HG02970 (cell line): ENCODE data around the gene IGLON5.

ENCODE experiments used
- ATAC-seq: cut with Tn5 transposase; IDR thresholded peaks from one replicate; pipeline ENCODE4 v1.9.1; 2021; ENCODE audit warnings: mild to moderate bottlenecking, moderate library complexity, moderate number of reproducible peaks; ENCODE audit not compliant: unreplicated experiment, low FRiP score

Gene IGLON5

DNA sequence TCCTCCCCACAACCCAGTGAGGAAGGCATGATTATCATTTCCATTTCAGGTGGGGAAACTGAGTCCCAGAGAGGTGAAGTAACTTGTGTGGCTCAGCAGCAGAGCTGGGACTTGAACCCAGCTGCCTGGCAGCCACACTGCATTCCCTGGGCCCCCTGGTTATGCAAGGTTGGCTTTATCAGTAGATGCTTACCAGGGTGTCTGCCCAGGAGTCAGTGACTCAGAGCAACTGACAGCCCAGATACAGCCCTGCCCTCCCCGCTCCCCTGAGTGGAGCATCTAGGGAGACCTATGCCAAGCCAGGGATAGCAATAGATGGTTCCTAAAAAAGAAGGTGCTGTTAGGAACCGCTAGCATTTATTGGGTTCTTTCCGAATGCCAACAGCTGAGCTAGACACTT is 5.9 kb downstream of the IGLON5 start:
- no peak for ATAC-seq

DNA sequence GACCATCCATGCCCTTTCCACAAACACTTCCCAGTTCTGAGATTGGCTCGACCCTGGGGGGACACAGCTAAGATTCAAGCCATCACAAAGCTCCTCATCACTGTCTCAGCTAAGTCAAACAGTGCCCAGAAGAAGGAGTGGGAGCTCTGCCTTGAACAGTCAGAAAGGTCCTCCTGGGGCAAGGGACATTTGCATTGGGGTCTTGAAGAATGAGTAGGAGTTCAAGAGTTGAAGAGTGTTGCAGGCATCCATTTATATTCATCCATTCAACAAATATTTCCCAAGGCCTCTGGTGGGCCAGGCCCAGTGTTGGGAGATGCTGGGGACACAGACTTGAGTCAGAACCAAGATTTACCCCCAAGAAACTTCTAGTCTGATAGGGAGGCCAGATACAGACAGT is 6.5 kb downstream of the IGLON5 start:
- no peak for ATAC-seq

DNA sequence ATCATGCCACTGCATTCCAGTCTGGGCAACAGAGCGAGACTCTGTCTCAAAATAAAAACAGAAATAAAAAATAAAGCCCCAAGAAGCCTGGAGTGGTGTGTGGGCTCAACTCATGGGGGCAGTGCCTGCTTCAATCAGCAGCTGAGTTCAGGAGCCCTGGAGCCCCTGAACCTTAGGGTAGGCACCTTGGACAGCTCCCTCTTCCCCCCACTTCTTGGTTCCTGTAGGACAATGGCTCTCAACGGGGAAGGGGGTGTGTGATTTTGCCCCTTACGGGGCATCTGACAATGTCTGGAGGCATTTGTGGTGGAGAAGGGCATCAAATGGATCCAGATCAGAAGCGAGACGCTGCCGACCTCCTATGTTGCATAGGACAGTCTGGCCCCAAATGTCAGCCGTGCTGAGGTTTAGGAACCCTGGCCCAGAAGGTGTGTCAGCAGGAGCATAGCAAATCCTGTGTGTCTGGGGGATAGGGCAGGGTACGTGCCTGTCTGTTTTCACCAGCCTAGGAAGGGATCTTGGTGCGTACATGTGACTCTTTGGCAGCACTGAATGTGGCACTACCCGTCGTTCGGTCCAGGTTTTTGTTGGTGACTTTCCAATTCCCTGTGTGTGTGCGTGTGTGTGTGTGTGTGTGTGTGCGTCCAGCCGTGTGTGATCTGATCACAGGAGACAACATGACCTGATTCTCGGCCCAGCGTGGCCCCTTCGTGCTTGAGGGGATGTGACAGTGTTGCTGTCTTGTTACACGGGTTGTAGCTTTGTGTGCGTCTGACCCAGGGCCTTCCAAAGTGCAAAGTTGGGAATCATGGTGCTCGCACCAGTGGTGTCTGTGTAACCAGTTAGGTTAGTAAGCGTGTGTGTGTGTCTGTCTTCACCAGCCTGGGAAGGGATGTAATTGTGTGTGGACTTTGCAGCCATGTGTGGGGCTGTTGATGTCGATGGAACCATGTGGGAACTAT is 7.5 kb downstream of the IGLON5 start:
- ATAC-seq: no peak

DNA sequence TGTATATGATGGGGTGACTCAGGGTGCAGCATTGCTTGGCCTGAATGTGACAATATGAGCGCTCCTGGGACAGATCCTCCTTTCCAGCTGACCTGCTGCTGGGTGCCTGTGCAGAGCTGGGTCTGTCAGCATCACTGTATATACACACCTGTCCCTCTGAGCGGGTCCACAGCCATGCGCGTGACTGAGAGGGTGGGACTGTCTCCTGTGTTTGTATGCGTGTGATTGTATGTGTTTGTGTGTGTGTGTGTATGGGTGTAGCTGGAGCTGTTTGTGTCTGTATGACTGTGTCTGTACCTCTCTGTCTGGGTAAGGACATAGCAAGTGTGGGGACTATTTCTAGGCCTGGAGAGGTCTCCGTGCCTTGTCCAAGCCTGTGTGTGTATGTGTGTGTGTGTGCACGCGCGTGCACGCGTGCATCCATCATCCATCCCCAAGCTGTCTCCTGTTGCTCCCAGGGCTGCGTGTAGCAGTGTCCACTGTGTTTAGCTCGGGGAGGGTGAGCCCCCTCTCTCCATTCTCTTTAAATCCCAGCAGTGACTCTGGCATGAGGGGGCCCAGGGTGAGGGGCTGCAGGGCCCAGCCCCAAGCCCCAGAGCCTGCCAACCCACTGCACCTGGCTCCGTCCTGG is 8.3 kb downstream of the IGLON5 start:
- no peak for ATAC-seq

DNA sequence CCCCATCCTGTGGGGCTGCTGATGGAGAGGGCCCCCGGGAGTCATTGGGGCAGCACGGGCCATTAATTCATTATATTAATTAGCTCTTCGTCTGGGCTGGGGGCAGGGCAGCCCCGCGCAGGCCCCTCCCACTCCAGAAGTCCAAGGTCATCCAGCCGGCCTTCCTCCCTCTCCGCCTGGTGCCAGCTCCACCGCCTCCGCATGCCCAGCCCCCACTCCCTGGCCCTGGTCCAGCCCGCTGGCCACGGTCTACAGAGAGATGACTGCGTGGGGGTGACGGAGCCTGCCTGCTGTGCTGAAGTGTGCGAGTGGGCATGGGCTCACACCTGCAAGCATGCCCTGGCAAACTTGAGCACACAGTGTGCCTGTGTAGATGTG is 8.8 kb downstream of the IGLON5 start:
- no peak for ATAC-seq

DNA sequence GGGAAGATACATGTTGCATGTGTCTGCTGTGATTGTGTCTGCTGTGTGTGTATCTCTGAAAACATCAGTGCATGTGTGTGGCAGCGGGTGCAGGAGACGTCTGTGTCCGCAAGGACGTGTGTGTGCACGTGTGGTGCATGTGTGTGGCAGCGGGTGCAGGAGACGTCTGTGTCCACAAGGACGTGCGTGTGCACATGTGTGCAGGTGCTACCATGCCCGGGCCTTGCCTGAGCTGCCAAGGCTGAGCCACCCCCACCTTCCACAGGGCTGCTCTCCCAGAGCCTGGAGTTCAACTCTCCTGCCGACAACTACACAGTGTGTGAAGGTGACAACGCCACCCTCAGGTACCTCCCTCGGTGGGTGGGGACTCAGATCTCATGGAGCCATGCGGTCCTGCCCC is 10.4 kb downstream of the IGLON5 start:
- ATAC-seq: no peak

DNA sequence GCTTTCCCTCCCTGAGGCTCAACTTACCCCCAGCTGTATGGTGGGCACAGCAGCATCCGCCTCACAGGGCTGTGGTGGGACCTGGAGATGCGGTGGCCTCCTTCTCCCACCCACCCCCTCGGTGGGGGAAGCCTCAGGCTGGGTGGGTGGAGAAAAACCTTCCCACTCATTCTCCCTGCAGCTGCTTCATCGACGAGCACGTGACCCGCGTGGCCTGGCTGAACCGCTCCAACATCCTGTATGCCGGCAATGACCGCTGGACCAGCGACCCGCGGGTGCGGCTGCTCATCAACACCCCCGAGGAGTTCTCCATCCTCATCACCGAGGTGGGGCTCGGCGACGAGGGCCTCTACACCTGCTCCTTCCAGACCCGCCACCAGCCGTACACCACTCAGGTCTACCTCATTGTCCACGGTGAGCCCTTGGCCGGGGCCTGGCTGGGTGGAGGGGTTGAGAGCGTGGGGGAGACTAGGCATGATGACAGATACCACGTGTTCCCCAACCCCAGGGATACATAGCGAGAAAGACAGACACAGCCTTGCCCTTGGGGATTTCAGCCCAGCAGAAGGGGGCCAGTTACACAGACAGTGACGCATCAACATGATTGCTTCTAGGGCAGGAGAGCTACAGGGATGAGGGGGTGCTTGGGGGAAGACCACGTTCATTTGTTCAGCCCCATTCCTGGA is 12.2 kb downstream of the IGLON5 start:
- ATAC-seq: no peak

DNA sequence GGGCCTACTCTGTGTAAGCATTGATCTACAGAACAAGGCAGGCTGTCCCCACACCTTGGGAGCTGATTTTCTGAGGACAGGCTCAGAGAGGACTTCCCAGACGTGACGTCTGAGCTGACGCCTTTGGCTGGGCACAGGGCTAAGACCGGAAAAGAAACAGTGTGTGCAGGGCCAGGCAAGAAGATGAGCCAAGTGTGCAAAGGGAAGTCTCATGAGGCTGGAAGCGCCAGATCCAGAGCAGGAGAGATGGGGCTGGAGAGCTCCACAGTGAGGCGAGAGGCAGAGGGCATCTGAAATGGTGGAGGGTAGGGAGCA is 12.7 kb downstream of the IGLON5 start:
- ATAC-seq: no peak

DNA sequence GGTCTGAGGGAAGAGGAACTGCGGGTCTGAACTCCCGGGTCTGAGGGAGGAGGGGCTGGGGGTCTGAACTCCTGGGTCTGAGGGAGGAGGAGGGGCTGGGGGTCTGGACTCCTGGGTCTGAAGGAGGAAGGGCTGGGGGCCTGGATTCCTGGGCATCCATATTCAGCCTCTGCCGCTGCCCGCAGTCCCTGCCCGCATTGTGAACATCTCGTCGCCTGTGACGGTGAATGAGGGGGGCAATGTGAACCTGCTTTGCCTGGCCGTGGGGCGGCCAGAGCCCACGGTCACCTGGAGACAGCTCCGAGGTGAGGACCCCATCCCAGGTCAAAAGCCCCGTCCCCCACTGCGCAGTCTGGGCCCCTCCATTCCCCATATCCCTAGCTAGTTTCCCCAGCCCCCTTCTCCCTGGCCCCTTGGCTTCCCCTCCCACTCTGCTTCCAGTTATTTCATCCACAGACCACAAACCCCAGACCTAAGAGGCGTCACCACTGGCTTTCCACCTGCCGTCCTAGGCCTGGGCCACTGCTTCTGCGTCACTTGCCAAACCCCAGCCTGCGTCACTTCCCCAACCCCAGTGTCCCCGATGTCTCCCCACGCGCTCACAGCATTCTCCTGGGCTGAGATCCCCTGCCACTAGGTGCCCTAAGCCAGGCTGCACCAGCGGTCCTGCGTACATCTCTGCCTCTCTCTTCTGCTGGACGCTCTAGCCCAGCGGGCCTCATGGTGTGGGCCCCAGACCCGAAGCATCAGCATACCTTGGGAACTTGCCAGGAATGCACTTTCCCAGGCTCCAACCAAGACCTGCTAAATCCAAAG is 13.9 kb downstream of the IGLON5 start:
- no peak for ATAC-seq

DNA sequence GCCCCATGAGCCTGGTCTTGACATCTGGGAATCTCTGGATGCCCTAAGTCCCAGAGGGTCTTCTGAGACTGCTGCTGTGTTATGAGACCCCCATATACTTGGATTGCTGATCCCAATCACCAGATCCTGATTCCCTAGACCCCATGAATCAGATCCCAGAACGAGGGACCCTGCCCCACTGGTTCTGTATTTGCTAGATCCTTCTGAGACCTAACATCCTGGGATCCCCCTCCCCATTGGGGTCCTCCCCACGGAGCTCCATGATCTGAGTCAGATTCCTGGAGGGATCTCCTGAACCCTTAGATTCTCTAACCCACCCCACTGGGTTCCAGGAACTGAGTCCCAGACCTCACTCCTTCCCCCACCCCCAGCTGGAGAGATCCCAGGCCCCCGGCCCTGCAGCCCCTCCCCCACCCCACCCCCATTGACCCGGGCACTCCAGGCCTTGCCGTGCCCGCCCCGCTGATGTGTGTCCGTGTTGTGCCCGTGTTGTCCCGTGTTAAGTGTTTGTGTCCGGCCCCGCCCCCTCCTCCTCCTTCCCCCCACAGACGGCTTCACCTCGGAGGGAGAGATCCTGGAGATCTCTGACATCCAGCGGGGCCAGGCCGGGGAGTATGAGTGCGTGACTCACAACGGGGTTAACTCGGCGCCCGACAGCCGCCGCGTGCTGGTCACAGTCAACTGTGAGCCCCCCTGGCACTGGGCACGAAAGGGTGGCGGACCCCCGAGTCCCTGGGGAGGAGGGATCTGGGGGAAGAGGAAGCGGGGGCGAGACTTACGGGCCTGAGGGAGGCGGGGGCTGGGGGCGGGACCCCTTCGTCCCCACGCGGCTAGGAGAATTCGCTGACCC is 15.0 kb downstream of the IGLON5 start:
- ATAC-seq: no peak

DNA sequence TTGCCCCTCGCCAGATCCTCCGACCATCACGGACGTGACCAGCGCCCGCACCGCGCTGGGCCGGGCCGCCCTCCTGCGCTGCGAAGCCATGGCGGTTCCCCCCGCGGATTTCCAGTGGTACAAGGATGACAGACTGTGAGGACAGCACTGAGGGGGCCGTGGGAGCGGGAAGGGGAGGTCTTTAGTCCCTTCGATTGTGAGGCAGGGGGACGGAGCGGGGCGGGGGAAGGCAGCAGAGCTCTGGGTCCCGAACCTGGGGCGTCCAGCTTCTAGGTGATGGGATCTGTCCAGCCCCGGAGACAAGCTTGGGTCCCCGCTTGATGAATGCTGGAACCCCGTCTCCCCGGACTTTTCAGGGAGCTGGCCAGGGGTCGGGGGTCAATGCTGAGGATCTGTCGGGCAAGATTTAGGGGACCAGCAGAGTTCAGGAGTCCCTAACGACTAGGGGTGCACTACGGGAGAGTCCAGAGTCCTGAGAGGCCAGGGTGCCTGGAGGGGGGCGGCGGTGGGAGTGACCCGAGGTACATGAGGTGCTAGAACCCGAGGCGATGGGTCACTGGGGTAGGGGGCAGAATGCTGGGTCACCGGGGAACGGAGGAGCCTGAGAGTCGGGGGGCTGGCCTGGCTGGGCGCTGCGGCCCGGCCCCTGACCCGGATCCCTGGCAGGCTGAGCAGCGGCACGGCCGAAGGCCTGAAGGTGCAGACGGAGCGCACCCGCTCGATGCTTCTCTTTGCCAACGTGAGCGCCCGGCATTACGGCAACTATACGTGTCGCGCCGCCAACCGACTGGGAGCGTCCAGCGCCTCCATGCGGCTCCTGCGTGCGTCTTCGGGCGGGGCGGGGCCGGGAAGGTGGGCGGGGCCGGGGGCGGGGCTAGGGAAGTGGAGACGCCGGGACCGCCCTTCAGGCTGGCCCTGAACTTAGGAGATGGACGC is 15.9 kb downstream of the IGLON5 start:
- no peak for ATAC-seq

DNA sequence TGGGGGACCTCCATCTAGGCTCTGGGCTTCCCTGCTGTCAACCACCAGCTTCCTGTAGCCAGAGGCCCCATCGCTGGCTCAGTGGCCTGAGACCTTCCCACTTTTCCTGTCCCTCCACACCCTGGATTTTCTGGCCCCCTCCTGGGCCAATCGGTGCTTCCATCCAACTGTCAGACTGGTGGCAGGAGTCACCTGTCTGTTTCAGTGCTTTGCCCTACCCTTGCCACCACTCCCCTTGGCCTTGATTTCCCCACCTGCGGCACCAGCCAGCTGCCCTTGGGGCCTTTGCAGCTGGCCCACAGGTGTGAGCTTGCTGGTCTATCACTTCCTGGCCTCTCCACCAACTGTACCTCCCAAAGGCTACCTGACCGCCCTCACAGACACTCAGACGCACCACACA is 18.0 kb downstream of the IGLON5 start:
- ATAC-seq: no peak

DNA sequence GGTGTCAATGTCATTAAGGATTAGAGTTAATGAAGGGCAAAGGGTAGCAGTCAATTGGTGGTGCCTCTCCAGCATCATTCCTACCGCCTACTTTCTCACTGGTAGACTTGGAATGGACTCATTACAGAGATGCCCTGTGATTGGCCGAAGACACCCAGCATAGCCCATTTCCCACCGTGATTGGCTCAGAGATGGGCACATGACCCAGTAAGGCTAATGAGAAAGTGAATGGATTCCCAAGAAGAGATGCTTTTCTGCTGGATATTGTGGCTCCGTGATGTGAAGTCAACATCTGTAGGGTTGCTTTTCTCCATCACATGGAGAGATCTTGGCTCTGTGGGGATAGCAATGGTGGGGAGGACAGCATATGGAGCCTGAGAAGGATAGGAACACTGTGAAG is 18.9 kb downstream of the IGLON5 start:
- ATAC-seq: no peak

DNA sequence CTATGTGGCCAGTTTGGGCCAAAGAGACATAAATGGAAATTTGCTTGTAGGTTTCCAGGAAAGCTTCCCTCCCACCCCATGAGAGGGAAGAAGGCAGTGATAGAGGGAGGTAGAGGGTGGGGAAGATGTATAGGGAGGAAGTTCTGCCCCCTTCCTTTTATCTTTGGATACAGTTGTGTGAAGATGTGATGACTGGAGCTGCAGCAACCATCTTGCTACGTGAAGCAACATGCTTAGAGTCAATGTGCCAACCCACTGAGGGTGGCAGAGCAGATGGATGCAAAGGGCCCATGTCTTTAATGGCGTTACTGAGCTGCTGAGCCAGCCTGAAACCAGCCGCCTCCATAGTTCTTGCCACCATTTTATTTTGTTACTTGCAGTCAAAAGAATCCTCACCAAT is 19.7 kb downstream of the IGLON5 start:
- no peak for ATAC-seq

DNA sequence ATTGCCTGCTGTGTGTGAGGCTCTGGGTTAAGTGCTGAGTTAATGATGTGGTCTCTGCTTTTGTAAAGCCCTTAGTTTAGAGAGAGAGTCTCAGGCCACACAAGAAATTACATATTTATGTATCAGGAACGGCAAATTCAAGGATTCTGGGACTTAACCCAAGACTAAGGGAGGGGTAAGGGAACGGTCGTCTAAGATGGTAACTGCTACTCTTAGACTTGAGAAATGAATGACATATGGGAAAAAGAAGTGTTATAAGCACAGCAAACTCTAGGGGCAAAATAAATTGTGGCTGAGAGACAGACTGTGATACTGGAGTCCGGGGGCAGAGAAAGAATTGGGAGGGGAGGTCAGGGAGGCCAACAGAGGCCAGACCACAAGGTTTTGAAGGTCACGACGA is 20.3 kb downstream of the IGLON5 start:
- no peak for ATAC-seq

DNA sequence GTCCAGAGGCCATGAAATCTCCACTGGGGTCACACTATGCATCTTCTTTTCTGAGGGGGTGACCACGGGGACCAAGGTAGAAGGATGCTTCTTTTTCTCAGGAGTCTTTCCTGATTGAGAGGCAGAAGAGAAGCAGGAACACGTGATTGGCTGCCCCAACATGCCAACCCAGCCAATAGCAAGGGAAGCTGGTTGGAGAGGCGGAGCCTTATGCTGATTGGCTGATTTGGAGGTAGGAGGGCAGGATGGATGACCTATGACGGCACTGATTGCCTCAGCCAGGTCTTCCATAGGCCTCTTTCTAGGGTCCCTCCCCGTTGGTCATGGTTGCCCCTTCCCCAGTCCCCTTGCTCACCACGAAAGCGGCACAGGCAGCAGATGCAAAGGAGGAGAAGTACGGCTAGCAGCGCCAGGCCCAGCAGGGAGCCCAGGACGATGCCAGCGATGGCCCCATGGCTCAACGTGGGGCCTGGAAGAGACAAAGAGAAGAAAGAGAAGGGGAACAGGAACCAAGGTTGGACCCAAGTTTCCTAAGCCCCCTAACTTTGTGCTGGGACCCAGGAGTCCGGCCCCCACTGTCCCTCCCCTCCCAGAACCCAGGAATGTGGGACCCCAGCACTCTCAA is 22.5 kb downstream of the IGLON5 start:
- no peak for ATAC-seq

DNA sequence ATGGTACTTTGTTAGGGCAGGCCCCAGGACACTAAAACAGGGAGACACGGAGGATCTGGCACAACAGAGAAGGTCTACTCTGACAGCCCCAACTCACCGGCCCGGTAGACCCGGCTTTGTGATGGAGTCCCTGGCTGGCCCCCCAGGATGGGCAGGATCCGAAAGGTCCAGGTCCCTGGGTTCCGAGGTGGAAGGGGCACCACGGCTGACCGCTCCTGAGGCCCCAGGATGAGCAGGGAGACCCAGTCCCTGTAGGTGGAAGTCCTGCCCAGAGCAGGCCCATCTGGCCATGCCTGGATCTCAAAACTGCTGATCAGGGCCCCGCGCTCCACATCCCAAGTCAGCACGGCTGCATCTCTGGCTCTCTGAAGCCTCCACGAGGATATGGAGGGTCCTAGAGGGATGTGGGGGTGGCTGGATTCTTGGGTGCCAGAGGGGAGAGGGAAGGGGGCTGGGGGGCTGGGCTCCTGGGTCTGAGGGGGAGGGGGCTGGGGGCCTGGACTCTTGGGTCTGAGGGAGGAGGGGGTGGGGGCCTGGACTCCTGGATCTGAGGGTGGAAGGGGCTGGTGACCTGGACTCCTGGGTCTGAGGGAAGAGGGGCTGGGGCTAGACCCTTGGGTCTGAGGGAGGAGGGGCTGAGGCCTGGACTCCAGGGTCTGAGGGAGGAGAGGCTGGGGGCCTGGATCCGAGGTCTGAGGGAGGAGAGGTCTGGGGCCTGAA is 25.9 kb downstream of the IGLON5 start:
- ATAC-seq: no peak
